ENCODE results near the gene BACH2. TPM values are rescaled to one million over a fixed set of nuclear protein-coding genes. Genes with fewer than 3 reads are reported as not detected.
A peak's percentile ranks its signal among the peaks of the same experiment; 100 is the strongest.

BACH2 gene
- total RNA-seq, 2 donors from 2014 or later, result 53.7 to 69.9 TPM

DNA sequence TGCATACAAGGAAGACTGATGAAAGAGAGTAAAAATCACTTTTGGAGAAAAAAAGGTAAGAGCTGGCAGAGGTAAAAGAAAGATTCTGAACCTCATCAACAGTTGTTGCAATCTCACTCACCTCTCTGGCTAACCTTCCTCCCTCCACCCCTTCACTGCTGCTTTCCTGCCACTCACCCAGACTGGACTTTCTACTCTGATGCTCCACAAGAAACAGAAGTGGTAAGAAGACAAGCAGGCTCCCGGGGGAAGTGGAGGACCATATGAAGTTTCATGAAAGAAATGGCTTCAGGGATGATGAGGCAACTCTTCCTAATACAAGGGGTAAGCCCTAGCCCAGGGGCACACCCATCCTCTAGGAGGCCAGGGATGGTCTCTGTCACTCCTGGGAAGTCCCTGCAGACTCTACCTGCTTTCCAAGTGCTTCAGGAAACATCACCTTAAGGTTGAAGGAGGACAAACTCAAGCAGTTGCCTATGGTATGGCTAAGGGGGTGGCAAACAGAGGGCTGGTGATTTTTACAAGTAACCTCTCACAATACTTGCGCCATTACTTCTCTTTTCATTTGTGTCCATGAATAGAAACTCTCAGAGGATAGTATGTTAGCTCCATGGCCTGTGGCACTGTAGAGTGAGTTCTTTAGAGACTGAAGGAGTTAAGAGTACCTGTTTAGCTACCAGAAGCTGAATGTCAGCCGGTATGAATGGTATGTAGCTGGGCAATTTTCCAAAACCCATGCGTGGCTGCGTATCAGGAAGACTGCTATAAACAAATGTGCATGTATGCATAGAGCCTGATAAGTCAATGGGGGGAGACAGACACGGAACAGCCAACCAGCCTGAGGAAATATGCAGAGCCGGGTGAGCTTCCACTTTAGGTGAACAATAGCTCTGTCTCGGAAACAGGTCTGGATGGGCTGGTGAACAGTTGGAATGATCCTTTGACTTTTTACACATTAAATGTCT lies 112.0 kb downstream of the BACH2 start:
- H3K9me3 ChIP-seq (ENCODE audit: control insufficient read depth, low read length, poor library complexity, severe bottlenecking), result no peaks in the 10 kb centered on the region
- peaks cover 2% of the 10 kb centered on the region for H3K36me3 Mint-ChIP-seq (ENCODE audit: low read depth)
- H3K4me3 Mint-ChIP-seq, result no peak overlapping the region
- H3K27me3 Mint-ChIP-seq, result no peaks in the 10 kb centered on the region
- DNase-seq (no peak), ATAC-seq (no peak)
- H3K27ac Mint-ChIP-seq, result peak overlapping the region; percentile 27
- H3K4me1 Mint-ChIP-seq, result peaks cover 14% of the 10 kb centered on the region

DNA sequence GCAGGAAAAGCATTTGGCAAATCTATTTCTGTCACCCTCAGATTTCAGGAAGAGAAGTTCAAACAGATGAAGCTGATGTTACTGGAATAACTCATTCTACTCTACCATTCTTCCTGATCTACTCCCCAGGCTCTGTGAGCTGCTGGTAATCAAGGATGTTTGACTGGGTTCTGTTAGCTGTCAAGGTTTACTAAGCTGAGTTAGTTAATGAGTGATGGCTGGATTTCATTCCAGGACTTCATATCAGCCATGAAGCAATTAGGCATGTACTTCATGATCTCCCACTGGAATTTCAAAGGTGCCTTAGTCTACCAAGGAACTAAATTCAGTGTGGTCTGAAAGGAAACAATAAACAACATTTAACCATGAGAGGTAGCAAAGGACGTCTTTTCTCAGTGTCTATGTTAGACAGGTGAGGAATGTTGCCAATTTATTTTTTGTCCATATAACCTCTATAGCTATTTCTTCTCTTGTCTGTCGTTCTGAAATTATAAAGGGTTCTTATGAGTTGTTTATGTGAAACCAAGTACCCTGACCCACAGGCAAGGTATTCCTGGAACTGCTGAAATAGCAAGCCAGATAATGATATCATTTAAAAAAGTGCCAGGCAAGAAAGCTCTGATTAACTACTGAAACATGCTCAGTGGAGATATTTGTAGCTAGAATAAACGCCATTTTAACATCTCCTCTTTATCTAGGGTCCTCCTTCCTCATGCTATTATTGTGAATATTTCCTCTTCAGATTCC lies 112.9 kb downstream of the BACH2 start:
- H3K36me3 Mint-ChIP-seq (ENCODE audit: low read depth), result peaks cover 2% of the 10 kb centered on the region
- H3K27me3 Mint-ChIP-seq, result no peaks in the 10 kb centered on the region
- peaks cover 14% of the 10 kb centered on the region for H3K4me1 Mint-ChIP-seq
- H3K27ac Mint-ChIP-seq, result peak overlapping the region; percentile 27
- no peak for ATAC-seq
- no peak overlapping the region for H3K4me3 Mint-ChIP-seq
- DNase-seq, result no peak
- no peaks in the 10 kb centered on the region for H3K9me3 ChIP-seq (ENCODE audit: control insufficient read depth, low read length, poor library complexity, severe bottlenecking)

GRCh38 chr6:90180526-90180925 lies 116.1 kb downstream of the BACH2 start:
- no peak overlapping the region for H3K4me3 Mint-ChIP-seq

GRCh38 chr6:90179190-90180169 lies 117.2 kb downstream of the BACH2 start:
- Mint-ChIP-seq H3K4me3 (no peak overlapping the region), H3K36me3 (ENCODE audit: low read depth) (peaks cover 4% of the 10 kb centered on the region), H3K27ac (peak overlapping the region; percentile 93), H3K4me1 (peaks cover 30% of the 10 kb centered on the region), H3K27me3 (no peaks in the 10 kb centered on the region)
- no peak for DNase-seq
- no peaks in the 10 kb centered on the region for H3K9me3 ChIP-seq (ENCODE audit: control insufficient read depth, low read length, poor library complexity, severe bottlenecking)
- no peak for ATAC-seq

More at GRCh38 chr6:90180526-90180925, 116.1 kb downstream of the BACH2 start:
- Mint-ChIP-seq H3K4me1 (peaks cover 32% of the 10 kb centered on the region), H3K27ac (no peak overlapping the region), H3K27me3 (no peaks in the 10 kb centered on the region), H3K36me3 (ENCODE audit: low read depth) (peaks cover 4% of the 10 kb centered on the region)
- DNase-seq (no peak), ATAC-seq (no peak)
- no peaks in the 10 kb centered on the region for H3K9me3 ChIP-seq (ENCODE audit: control insufficient read depth, low read length, poor library complexity, severe bottlenecking)

GRCh38 chr6:90178384-90178855 lies 118.2 kb downstream of the BACH2 start:
- DNase-seq (no peak), ATAC-seq (no peak)
- H3K9me3 ChIP-seq (ENCODE audit: control insufficient read depth, low read length, poor library complexity, severe bottlenecking), result no peaks in the 10 kb centered on the region
- Mint-ChIP-seq H3K4me3 (peak overlapping the region; percentile 50), H3K4me1 (peaks cover 30% of the 10 kb centered on the region), H3K27me3 (no peaks in the 10 kb centered on the region), H3K27ac (peak overlapping the region; percentile 93), H3K36me3 (ENCODE audit: low read depth) (peaks cover 4% of the 10 kb centered on the region)

DNA sequence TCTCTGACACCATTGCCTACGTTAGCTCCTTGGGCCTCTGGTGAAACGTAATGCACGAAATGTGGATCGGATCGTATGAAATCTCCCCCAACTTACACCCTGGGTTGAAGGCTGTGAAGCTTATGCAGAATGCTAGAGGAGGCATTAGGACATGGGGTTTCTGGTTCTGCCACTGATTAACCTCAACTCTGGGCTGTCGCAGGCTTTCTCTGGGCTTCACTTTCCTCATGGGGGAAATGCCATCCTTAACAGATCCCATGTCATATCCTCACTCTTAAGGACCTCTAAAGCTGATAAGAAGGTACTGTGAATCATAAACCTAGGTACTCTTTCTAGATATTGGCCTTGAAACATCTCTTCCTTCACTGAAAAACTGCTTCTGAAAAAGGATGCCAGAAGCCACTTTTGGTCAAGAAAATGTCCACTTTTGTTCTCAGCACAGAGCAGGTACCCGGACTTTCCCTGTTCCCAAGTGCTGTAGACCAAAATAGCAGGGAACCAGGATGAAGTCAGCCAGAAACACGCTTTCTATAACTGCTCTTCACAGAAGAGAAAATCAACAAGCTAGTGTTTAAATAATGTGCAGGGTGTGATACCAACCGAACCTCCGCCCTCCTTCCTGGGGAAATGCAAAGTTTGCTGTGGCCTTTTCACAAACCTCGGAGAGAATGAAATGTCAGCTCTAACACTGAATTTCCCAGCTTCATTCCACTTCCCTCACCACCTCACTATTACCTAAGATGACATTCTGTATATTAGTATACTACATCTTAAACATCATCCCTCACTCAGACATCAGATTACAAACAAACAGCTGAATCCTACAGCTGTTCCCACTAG lies 118.9 kb downstream of the BACH2 start:
- ATAC-seq (no peak), DNase-seq (no peak)
- Mint-ChIP-seq H3K27ac (peak overlapping the region; percentile 93), H3K4me3 (no peak overlapping the region), H3K27me3 (no peaks in the 10 kb centered on the region), H3K4me1 (peaks cover 33% of the 10 kb centered on the region), H3K36me3 (ENCODE audit: low read depth) (peaks cover 4% of the 10 kb centered on the region)
- H3K9me3 ChIP-seq (ENCODE audit: control insufficient read depth, low read length, poor library complexity, severe bottlenecking), result no peaks in the 10 kb centered on the region

DNA sequence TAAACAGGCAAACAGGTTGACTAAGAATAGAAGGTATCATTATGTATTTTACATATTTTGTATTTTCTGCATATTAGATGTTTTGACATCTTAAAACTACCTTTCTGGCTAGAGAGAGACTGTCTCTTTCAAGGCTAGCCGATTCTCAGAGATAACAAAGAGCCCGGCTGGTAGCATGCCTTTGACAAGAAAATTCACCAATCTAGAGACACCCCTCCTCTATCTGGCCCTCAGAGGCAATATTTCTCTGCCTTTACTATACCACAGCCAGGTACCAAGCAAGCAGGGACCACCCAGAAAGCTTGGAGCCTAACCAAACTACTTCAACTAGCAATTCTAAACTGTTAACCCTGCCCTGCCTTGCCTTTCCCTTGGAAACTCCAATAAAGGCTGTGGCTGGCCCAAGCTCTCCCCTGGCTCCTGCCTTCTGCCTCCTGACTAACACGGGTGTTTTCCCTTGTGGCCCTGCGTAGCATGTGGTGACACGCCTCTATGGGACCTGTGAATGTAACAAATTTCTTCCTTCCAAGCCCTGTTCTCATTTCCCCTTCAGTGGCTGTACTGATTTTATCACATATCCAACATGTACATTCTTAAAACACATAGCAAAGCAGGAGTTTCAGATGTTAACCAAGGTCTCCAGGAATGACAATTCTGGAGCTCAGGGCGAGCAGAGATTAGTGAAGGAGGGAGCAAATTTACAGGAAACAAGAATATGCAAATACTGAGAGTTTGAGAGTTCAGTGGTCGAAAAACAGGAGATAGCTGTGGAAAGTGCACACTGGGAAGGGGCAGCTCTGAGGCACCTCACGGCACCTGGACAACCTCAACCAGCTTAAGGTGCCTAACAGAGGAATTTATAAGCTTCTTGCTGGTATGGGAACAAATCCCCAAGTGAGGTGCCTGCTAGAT lies 120.8 kb downstream of the BACH2 start:
- H3K9me3 ChIP-seq (ENCODE audit: control insufficient read depth, low read length, poor library complexity, severe bottlenecking), result no peaks in the 10 kb centered on the region
- peaks cover 2% of the 10 kb centered on the region for H3K36me3 Mint-ChIP-seq (ENCODE audit: low read depth)
- H3K27ac Mint-ChIP-seq, result peak overlapping the region; percentile 93
- peaks cover 31% of the 10 kb centered on the region for H3K4me1 Mint-ChIP-seq
- no peaks in the 10 kb centered on the region for H3K27me3 Mint-ChIP-seq
- peak overlapping the region; percentile 82 for H3K4me3 Mint-ChIP-seq
- ATAC-seq (peak; percentile 92), DNase-seq (peak in 2 of 3 donors; percentile 8 to 9)

DNA sequence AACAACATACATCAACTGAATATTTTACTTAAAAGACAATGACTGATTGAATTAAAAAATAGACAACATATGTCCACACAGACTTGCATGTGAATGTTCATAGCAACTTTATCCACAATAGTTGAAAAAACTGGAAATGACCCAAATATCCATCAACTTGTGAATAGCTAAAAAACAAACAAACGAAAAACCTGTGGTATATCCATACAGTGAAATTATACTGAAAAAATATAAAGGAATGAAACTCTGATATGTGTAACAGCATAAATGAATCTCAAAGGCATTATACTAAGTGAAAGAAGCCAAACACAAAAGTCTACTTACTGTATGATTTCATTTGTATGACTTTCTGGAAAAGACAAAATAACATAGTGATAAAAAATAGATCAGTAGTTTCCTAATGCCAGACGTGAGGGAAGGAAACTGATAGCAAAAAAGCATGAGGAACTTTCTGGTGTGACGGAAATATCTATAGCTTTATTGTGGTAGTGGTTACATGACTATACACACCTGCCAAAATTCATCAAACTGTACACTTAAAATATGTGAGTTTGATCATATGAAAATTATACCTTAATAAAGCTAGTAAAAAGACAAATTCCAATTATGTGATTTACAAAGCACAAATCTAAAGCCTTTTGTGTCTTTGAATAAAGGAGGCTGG lies 123.2 kb downstream of the BACH2 start:
- DNase-seq (no peak), ATAC-seq (no peak)
- H3K4me3 Mint-ChIP-seq, result peak overlapping the region; percentile 9
- H3K36me3 Mint-ChIP-seq (ENCODE audit: low read depth), result peaks cover 2% of the 10 kb centered on the region
- peaks cover 29% of the 10 kb centered on the region for H3K4me1 Mint-ChIP-seq
- no peaks in the 10 kb centered on the region for H3K9me3 ChIP-seq (ENCODE audit: control insufficient read depth, low read length, poor library complexity, severe bottlenecking)
- H3K27ac Mint-ChIP-seq, result no peak overlapping the region
- no peaks in the 10 kb centered on the region for H3K27me3 Mint-ChIP-seq

- H3K4me1 Mint-ChIP-seq, result peaks cover 4% of the 10 kb centered on the region
- H3K27ac Mint-ChIP-seq, result no peak overlapping the region
- DNase-seq, result no peak
- H3K9me3 ChIP-seq (ENCODE audit: control insufficient read depth, low read length, poor library complexity, severe bottlenecking), result no peaks in the 10 kb centered on the region
- H3K36me3 Mint-ChIP-seq (ENCODE audit: low read depth), result no peaks in the 10 kb centered on the region
- ATAC-seq, result no peak
- H3K27me3 Mint-ChIP-seq, result no peaks in the 10 kb centered on the region
- no peak overlapping the region for H3K4me3 Mint-ChIP-seq
Measured at GRCh38 chr6:90170601-90171000, 126.0 kb downstream of the BACH2 start.

- H3K9me3 ChIP-seq (ENCODE audit: control insufficient read depth, low read length, poor library complexity, severe bottlenecking), result no peaks in the 10 kb centered on the region
- DNase-seq (no peak), ATAC-seq (no peak)
- Mint-ChIP-seq H3K4me3 (no peak overlapping the region), H3K27ac (no peak overlapping the region), H3K36me3 (ENCODE audit: low read depth) (no peaks in the 10 kb centered on the region), H3K4me1 (peaks cover 4% of the 10 kb centered on the region), H3K27me3 (no peaks in the 10 kb centered on the region)
Measured at GRCh38 chr6:90169374-90169773, 127.3 kb downstream of the BACH2 start.

GRCh38 chr6:90168693-90169131 lies 127.9 kb downstream of the BACH2 start:
- no peak overlapping the region for H3K4me3 Mint-ChIP-seq
- no peak for DNase-seq
- H3K27me3 Mint-ChIP-seq, result no peaks in the 10 kb centered on the region
- H3K4me1 Mint-ChIP-seq, result peaks cover 8% of the 10 kb centered on the region
- H3K27ac Mint-ChIP-seq, result no peak overlapping the region
- H3K36me3 Mint-ChIP-seq (ENCODE audit: low read depth), result peaks cover 1% of the 10 kb centered on the region
- H3K9me3 ChIP-seq (ENCODE audit: control insufficient read depth, low read length, poor library complexity, severe bottlenecking), result no peaks in the 10 kb centered on the region
- ATAC-seq, result no peak

Measured in T-helper 17 cell (primary cell).